NCI-H1694 (cell line): ENCODE results near the gene ASIC3.

ENCODE experiments used
- DNase-seq: peaks from one replicate; lab custom pipeline; 2025; lab: John Stamatoyannopoulos, UW

The ASIC3 gene

DNA sequence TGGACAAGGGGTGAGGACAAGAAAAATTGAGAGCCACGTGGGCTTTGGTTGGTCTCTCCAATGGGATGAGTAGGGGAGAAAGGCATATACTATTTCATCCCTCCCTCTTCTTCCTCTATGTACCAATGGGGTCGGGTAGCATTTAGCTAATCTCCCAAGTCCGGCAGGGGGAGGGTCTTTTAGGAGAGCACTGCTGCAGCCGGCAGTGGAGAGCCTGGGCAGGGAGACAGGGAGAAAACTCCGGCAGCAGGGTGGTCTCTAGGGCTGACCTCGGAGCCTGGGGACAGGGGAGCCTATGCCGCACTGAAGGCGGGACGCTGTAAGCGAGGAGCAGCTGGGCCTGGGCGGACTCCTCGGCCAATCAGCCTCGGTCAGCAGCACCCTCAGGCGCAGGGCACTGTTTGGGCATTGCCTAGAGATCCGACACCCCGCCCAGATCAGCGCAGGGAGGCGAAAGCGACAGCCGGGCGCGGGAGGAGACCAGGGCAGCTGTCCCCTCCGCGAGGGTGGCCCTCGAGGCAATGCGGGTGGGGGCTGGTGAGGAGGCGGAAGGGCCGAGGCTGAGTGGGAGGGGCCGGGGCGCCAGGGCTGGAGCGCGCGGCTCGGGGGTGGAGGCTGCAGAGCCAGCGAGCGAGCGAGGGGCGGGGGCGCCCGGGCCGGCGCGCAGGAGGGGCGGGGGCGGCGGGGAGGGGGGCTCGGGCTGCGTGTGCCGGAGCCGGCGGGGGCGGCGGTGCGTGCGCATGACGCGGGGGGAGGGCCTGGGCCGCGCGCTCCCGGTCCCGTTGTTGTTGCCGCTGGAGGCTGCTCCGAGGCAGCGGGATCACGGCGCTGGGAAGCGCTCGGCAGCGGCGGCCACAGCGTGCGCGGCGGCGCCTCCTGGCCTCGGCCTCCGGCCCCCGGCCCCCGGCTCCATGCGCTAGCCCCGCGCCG, 37.6 kb downstream of the ASIC3 start, which contains the start of gene AGAP3:
Gene AGAP3, plus strand, starts transcription at position 785 of the 930 bp plus-strand sequence. CDS start 267 bp downstream, outside the sequence.
- DNase-seq: peak; percentile 65

DNA sequence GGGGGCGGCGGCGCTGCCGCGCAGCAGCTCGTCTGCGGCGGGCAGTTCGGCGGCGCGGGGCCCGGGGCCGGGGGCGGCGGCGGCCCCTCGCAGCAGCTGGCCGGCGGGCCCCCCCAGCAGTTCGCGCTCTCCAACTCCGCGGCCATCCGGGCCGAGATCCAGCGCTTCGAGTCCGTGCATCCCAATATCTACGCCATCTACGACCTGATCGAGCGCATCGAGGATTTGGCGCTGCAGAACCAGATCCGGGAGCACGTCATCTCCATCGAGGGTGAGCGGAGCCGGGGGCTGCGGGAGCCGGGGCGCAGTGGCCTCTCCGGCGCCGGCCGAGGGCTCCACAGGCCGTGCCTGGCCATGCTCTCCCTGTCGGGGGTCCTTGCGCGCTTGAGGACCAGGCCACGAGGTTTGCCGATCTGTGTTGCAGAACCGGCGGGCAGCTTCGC, 38.5 kb downstream of the ASIC3 start:
- DNase-seq: no peak

DNA sequence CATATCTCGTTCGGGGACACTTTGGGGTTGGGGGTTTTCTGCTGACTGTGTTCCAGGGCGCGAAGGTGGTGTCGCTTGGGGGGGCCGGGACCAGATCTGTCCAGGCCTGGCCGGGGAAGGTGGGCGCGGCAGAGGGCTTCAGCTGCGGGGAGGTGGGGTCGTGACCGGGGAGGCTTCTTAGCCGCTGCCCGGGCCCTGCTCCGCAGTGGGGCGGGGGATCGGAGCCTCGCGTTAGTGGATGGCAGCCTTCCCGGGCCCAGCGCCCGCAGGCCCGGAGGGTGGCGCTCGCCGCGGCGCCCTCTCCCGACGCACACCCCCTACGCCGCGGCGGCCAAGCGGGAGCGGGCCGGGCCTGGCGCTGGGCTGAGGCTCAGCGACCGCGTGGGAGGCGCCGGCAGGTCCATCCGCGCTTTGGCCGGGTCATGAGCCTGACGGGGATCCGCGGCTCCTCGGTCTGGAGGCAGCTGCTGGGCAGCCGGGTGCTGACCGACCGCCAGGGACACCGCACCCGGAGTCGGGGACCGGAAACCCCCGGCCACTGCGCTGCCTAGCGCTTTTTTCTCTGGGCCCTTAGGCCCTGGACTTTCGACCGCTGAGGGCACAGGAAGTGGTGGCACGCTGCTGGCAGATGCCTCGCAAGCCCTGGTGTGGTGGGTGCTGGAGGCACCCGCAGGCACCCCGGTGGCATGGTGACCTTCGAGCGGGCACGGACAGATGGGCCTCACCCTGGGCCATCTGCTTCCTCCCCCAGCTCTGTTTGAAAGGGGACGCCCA, 39.1 kb downstream of the ASIC3 start:
- DNase-seq: peak; percentile 39

DNA sequence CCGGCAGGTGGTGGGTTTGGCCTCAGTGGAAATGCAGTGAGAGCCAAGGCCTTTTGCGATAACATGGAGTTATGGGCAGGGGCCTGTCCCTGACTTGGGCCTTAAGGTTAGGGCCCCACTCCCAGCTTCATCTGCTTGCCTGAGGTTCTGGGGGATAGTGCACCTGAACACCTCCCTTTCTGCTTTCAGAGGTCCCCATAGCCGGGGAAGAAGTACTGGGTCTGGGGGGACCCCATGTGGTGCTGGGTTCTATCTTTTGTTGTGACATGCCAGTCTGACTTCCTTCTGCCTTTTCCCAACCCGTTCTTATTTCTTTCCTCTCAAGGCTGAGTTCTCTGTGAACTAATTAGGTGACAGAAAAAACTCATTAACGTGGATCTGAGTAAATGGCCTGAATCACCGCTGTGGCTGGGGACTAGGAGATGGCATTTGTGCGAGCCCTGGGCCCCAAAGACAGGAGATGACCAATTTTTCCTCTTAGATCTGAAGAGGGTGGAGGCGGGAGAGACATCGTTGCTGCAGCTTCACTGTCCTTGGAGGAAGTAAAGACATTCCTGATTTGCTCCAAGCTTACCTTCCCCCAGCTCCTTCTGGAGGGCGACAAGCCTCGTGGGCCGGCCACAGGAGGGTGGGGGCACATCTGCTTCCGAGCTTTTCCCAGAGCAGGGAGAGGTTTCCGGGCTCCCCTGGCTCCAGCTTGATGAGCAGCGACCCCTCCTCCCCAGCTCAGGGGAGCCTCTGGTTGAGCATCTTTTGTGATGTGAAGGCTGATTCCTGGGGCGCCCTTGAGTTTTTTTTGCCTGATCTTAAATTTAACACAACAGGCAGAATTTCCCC, 39.9 kb downstream of the ASIC3 start:
- DNase-seq: no peak

DNA sequence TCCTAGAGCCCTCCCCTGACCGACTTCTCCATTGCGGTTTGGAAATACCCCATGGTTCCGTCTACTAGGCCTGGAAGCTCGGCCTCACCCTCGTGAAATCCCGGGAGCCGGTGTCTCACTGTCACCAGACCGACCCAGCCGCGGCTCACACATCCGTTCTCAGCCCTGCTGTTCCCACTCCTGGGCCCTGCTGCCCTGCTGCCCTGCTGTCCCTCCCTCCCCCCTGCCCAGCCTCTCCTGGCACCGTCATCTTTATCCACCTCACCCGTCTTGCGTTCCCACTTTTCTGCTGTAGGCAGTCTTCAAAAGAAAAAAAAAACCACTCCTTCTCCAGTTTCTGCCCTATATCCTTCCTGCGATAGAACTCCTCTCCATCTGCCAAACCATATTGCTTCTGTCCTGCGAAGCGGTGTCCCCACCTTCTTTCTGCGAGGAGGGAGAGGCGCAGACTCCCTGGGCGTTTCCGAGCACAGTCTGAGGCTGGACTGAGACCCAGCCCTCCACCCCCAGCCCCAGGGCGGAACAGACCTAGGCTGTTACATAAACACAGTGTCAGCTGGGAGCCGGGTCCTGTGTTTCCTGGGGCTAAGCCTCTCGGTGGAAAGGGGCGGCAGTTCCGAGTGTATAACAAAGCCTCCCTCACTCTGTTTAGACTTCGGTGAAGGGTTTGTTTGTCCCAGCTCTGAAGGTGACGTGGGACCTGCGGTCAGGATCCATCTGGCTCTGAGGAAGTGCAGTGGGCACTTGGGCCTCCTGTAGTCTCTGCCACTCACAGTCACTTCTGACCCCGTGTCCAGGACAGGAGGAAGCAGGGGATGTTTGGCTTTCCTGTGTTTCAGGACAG, 40.7 kb downstream of the ASIC3 start:
- no peak for DNase-seq

DNA sequence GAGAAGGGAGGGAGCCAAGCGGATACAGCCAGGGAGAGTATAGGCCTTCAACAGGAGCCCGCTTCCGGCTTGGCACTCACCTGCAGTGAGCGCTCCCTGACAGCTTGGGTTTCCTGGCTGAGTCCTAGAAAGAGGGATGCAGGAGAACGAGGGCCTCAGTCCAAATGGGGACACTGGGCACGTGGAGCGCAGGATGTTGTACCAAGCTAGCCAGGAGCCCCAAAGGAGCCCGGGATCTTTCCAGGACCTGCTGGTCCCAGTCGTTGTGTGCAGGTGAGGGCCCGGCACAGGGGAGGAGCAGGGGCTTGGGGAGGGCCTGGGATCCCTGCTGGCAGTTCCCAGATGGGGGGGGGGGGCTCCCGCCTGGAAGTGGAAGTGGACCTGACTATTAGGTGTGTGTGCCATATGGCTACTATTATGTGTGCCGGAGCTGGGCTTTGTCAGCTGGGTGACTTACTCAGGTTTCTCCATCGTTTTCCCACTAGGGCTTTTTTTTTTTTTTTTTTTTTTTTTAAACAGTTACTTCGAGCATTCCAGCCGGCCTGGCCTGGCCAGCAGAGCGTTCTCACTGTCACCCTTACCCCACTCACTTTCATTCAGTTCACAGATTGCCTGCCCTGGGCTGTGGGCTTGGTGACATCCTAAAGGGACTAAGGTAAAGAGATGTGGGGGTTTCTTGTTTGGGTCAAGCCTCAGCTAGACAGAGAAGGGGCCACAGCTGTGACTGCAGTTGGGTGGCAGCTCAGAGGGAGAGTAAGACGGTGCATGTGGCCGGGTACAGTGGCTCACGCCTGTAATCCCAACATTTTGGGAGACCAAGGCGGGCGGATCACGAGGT, 41.8 kb downstream of the ASIC3 start:
- no peak for DNase-seq

DNA sequence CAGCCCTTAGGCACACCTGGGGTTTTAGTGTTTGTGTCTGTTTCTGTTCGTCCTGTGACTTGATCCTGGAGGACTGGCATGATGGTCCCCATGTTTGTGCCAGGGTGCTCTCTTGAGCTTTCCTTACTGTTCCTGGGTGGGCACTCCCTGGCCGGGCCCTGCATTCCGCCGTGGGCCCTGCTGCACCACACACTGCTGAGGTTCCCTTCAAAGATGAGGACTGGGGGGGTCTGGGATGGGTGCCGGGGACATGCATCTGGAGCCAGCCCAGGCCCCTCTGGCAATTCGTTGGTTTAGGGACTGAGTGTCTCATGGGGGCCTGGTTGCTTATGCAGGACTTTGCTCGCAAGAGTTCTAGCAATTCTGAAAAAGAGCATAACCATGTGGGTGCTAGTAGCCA, 42.7 kb downstream of the ASIC3 start:
- no peak for DNase-seq

DNA sequence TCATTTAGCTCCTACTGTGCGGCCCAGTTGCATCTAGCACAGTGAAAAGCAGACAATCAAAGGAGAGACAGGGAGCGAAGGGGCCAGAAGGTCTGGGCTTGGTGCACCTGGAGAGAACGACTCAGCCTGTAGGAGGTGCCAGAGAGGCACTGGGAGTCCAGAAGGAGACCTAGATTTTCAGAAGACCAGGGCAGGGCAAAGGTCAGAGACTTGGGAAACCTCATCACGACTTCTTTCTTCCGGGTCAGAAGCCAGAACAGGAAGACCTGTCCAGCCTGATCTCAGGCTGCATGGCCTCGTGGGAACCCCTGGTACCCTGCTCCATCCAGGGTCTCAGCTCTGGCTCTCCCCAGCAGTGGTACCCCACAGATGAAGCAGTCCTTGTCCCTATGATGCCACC, 43.1 kb downstream of the ASIC3 start:
- DNase-seq: no peak

DNA sequence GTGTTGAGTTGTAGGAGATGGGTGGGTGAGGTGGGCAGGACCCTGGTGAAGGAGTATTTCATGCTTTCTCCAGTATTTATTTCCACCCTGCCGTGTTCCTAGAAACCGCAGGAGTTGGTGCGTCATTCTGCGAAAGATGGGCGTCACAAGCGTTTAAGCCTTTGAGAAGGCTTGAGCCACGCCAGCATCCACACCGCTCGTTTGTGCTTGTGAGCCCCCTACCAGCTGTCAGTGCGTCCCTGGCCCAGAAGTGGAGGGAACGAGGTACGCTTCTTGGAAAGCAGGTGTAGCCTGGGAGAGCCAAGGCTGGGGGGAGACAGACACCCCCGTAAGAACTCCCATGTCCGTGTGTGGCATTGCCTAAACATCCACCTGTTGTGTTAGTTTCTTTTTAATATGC, 43.7 kb downstream of the ASIC3 start:
- DNase-seq: no peak

DNA sequence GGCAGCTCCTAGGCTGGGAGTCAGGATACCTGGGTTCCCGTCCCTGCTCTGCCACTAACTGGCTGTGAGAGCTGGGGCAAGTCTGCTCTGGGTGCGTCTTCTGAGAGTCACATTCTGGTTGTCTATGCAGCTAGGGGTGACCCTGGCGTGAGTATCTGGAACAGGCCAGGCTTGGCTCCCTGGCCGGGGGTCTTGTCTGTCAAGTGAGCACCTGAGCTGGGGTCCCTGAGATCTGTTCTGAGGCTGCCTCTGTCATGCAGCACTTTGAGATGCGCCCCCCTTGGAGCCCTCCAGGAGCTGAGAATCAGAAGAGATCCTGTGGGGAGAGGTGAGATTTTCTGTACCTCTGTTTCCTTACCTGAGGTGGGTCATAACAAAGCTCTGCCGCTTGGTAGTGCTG, 45.4 kb downstream of the ASIC3 start:
- no peak for DNase-seq

DNA sequence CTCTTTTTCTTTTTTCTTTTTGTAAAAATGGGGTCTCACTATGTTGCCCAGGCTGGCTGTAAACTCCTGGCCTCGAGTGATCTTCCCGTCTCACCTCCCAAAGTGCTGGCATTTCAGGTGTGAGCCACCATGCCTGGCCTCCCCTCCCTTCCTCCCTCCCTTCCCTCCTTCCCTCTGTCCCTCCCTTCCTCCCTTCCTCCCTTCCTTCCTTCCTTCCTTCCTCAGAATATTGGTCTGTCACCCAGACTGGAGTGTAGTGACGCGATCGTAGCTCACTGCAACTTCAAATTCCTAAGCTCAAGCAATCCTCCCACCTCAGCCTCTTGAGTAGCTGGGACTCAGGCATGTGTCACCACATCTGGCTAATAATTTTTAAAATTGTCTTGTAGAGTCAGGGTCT, 46.3 kb downstream of the ASIC3 start:
- no peak for DNase-seq

DNA sequence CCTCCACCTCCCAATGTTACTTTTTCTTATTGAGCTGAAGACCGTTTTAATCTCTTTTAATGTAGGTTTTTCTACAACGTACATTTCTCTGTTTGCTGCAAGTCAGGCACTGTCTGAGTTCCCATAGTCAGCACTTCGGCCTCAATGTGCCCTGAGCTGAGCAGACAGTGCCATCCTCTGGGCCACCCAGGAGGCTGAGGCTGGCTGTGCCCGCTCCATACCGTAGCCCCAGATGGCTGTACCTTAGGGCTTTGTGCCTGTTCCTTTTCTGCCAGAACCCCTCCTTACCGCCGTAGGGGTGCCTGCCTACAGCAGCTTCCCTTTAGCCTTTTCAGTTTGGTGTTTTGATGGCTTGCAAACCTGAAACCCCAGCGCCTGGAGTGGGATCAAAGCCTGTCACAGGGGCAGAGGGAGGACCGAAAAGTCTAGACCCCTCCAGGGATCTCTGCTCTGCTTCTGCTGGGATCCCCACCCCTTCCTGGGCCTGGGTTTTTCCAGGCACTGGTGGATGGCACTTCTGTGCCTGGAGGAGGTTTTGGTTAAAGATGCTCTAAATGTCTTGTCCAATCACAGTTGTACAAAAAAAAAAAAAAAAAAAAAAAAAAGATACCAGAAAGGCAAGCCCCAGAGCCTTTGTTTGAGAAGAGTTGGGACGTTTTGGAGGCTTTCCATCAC, 46.9 kb downstream of the ASIC3 start:
- DNase-seq: no peak

DNA sequence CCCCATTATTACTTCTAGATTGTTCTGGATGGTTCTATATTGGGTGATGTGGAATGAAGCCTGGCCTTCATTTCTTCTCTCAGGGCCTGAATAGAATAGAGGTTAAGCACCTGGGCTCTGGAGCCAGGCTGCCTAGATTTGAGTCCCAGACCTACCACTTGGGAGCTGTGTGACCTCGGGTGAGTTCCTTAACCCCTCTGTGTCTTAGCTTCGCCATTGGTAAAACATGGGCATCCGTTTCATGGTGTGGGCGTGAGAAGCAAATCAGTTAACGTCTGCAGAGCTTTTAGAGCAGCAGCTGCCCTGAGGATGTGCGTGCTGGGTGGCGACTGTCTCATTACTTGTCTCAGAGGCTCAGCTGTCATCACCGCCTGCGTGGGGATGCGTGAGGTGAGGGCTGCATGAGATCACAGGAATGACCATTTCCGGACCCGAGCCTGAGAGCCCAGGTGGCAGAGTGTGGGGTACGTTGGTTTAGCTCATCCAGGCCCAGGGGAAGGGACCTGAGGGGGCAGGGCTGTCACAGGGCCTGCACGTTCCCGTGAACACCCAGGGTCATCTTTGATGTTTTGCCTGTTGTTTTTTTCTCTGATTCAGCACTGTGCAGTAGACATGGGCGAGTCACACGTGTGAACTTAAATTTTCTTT, 47.6 kb downstream of the ASIC3 start:
- DNase-seq: no peak

DNA sequence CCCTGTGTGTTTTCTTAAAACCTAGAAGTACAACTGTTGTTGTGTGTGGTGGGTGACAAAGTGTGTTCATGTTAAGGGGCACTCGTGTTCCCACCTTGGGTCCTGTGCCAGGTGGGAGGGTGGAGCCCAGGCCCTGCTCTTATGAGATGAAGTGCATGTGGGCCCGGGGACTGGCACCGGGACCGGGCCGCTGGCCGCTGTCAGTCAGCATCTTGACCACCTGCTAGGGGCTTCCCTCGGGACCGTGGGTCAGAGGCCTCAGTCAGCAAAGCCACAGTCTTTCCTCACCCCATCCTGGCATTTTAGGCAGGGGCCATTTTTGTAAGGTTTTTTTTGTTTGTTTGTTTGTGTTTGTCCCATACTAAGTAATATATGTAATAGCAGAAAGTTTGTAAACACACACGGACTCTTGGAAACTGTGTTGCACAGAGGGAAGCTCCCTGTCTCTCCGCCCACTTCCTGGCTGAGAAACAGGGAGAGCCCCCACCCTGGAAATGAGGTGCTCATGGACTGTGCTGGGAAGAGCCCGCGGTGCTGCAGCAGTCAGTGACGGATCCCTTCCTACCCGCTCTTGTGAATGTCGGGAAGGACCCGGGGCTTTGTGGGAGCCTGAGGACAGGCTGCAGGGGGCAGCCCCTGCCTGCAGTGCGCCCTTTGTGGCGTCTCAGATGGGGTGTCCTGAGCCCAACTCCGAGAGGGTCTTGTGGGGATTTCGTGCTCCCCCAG, 51.3 kb downstream of the ASIC3 start:
- no peak for DNase-seq

DNA sequence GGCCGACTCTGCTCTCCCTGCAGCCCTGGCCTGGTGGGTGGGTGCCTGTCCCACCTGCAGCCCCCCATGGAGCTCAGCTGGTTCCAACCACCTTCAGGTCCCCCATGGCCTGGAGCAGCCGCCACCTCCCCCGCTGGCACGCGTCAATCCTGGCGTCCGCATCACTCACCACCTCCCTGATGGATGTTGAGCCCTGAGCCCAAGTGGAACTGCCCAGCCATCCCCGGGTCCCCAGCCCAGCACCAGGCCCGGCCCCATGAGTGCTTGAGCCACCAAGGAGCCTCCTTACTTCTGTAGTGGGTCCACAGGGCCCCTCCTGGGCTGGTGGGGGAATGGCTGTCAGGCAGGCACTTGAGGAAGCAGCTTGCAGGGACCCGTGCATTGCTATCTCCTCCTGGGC, 52.6 kb downstream of the ASIC3 start:
- DNase-seq: no peak

DNA sequence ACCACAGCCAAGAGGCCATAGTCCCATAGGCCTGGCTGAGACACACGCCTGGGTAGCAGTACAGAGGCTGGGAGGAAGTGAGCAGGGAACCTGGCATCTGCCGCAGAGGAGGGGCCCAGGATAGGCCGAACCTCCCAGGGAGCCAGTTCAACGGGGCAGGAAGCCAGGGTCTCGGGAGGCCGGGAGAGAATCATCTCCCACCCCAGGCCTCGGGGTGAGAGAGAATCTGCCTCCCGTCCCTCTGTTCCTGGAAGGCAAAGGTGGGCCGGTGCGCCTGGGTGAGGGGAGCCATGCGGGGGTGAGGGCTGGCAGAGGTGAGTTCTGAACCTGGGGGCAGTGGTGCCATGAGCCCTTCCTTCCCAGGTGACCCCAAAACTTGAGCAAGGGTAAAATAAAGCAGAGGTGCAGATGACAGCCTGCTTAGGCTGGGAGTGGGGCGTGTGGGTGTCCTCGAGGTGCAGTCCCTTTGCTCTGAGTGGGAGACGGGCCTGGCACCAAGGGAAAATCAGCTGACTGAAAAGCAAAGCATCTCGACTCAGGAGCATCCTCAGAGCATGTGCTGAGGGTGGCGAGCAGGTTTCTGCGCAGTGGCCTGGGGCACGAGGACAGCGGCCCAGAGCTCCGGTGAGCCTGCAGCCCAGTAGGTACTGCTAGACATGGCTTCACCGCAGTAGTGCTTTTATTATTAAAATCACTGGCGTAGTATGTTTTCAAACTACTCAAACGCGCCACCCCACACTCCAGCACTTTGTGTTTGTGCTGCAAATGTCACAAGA, 53.5 kb downstream of the ASIC3 start:
- no peak for DNase-seq
